IPS-18c (cell line): ENCODE measurements around the gene PATJ.
"Not testable (repeated sequence)": the region's sequence is repeated elsewhere in the genome, so short reads cannot be mapped to it uniquely, and the experiment has no call there.

Source experiments
- H3K4me3 ChIP-seq: 2 replicates; pipeline ENCODE4 v1.7.0; 2013; ENCODE audit warnings: low read depth, mild to moderate bottlenecking, low read length, moderate library complexity; ENCODE audit not compliant: insufficient read depth
- H3K9me3 ChIP-seq: one replicate; pipeline ENCODE4 v1.6.1; 2013; ENCODE audit warnings: mild to moderate bottlenecking, low read length, moderate library complexity; ENCODE audit not compliant: control insufficient read depth, insufficient read depth

The PATJ gene

DNA sequence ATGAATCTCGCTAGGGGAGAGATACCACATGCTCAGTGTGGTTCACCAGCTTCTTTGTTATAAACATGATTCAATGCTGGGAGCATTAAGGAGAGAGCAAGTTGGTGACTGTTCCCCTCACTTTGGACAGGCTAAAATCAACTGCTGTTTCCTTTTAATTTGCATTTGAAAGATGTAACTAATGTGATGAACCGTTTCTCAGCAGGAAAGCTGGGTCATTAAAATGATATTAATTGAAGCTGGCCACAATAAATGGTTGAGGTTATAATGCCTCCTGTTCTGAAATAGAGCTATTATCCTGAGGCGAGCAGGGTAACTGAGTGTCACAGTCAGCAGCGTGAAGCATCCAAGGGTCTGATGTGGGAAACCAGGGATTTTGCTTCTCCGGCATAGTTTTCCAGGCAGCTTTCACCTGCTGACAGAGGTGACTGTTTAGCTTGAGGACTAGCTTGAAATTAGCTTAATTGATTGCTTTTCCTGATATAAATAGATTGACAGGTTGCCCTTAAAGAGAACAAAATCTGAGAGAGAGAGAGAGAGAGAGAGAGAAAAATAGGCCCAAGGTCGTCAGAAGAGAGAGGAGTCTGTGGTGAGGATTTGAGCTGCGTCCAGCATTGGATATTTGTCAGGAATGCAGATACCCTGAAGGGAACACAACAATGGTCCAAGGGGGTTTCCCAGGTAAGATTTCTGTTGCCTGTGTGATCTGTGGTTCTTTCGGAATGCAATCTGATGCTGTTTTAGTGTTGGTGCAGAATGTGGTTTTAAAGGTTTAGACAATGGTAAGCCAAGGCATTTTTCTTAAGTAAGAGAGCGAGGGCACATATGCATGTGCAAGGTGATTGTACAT lies 209.7 kb downstream of the PATJ start:
- Histone ChIP-seq H3K4me3 (no peak overlapping the region), H3K9me3 (no peaks in the 10 kb centered on the region)

DNA sequence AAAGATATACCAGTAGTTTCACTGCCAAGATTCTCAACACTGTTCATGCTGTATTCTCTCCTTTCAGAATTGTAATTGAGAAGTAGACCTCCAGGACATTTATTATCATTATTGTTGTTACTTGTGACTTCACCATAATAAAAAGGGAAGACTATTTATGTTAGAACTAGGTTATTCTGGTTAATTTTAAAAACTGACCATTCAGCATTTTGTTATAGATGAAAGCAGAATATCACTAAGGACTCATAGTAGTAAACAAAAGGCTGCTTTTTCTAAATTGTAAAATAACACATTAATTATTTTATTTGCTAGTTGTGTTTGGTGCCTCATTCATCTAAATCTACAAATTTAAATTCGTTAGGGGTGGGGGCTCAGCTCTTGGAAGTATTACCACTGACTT lies 210.4 kb downstream of the PATJ start:
- Histone ChIP-seq H3K9me3 (no peaks in the 10 kb centered on the region), H3K4me3 (no peak overlapping the region)

GRCh38 chr1:61953076-61953789 lies 211.0 kb downstream of the PATJ start:
- H3K4me3 ChIP-seq = no peak overlapping the region
- no peaks in the 10 kb centered on the region for H3K9me3 ChIP-seq

DNA sequence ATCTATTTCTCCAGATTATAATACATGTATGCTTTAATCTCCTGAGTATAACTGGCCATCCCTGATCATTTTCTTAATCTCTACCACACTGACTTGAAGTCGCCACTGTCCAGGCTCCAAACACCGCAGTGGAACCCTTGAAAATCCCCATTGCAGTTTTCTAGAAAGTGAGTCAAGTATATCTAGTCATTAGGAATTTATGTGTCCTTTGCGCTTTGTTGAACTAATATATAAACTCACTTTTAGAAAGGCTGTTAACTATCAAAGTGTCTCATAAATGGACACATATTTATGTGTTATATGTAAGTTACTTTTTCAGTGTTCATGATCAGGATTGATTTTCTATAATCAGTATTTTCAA lies 211.5 kb downstream of the PATJ start:
- Histone ChIP-seq H3K9me3 (no peaks in the 10 kb centered on the region), H3K4me3 (no peak overlapping the region)

GRCh38 chr1:61955261-61955660 lies 213.0 kb downstream of the PATJ start:
- Histone ChIP-seq H3K4me3 (no peak overlapping the region), H3K9me3 (peaks cover 2% of the 10 kb centered on the region)

DNA sequence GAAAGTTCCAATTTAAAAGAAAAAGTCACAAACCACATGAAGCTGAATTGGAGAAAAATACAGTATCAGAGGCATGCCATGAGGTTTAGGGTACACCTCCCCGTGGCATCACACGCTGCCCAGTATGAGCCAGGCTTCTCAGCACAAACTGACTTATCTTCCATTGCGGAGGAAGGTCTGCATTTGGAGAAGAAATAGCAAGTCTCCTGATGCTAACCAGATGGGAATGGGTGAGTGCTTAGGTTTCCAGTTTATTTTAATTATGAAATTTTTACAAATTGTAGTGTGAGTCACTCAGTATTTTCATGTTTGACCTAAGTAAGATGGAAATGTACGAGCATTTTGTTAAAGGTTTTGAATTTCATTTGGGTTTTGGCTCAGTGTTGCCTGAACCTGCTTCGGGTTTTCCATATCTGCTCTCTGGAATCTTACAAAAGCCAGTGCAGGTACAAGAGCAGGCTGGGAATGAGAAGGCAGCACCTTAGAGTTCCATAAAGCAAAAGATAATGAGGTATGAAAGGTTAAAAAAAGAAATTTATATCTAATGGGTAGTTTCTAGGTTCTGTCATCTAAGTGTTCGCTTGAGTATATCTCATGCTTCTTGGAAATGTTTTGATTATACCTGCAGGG lies 213.9 kb downstream of the PATJ start:
- Histone ChIP-seq H3K9me3 (peaks cover 2% of the 10 kb centered on the region), H3K4me3 (no peak overlapping the region)

GRCh38 chr1:61956784-61957183 lies 214.5 kb downstream of the PATJ start:
- H3K9me3 ChIP-seq = peaks cover 2% of the 10 kb centered on the region
- H3K4me3 ChIP-seq = no peak overlapping the region

DNA sequence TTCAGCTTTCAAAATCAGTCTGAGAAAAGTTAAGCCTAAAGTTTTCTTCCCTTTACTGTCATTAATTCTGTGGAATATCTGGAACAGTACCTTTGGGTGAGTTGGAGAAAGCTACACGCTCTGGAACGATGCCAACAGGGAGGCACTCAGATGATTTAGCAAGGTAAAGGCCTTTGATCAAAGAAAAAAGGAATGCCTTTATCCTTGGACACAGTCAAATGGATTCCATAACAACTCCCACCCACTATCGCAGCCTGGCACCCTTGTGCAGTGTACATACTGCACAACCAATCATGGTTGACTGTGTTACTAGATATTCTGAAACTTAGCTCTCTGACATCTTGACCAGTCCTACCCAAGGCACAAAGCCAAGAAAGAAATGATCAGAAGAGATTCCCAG lies 218.7 kb downstream of the PATJ start:
- Histone ChIP-seq H3K4me3 (no peak overlapping the region), H3K9me3 (peaks cover 2% of the 10 kb centered on the region)

- Histone ChIP-seq H3K9me3 (peaks cover 2% of the 10 kb centered on the region), H3K4me3 (no peak overlapping the region)
These were observed 220.4 kb downstream of the PATJ start for GRCh38 chr1:61962631-61963030.

DNA sequence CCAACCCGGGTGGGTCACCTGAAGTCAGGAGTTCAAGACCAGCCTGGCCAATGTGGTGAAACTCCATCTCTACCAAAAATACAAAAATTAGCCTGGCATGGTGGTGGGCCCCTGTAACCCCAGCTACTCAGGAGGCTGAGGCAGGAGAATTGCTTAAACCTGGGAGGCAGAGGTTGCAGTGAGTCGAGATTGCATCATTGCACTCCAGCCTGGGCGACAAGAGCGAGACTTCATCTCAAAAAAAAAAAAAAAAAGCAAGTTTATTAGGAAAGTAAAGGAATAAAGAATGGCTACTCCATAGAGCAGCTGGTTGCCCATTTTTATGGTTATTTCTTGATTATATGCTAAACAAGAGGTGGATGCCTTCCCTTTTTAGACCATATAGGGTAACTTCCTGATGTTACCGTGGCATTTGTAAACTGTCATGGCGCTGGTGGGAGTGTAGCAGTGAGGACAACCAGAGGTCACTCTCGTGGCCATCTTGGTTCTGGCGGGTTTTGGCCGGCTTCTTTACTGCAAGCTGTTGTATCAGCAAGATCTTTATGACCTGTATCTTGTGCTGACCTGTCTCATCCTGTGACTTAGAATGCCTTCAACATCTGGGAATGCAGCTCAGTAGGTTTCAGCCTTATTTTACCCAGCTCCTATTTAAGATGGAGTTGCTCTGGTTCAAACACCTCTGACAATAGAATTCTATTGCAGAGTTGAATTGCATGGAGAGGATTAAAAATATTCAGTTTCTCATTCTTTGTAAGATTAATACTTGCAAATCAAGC lies 224.4 kb downstream of the PATJ start:
- H3K9me3 ChIP-seq, H3K4me3 ChIP-seq: not testable (repeated sequence)

GRCh38 chr1:61967750-61968149 lies 225.5 kb downstream of the PATJ start:
- Histone ChIP-seq H3K9me3 (no peaks in the 10 kb centered on the region), H3K4me3 (no peak overlapping the region)

GRCh38 chr1:61968869-61969268 lies 226.6 kb downstream of the PATJ start:
- H3K9me3 ChIP-seq = no peaks in the 10 kb centered on the region

DNA sequence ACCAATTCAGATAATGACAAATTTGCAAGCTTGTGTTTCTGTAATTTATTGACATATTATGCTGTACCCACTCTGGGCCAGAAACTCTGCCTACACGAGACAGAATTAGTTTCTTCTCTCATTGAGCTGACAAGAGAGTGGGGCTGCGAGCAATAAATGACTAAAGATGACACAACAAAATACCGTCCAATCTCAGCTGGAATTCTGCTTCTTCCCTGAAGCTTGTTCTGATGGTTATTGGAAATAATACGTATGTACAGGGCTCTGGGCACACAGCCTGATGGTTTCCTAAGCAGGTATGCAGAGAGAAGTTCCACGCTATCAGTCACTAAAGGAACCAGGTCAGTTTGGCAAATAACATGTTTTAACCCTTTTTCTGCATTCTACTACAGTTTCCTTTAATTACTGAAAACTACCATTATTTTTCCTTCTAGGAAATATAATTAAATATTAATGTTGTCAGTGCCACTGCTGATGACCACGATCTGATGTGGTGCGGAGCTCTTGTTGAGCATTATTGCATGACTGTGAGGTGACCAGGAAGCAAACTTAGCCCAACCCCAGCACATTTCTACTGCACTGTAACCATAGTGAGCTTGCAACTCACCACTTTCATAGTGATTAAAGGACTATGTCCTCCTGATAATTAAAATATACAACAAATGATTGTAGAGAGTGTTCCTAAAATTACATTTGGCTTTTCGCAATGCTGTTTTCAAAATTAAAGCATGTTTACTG lies 231.0 kb downstream of the PATJ start:
- H3K4me3 ChIP-seq = no peak overlapping the region
- H3K9me3 ChIP-seq = no peaks in the 10 kb centered on the region

More at GRCh38 chr1:61968869-61969268, 226.6 kb downstream of the PATJ start:
- no peak overlapping the region for H3K4me3 ChIP-seq

GRCh38 chr1:61975638-61976037 lies 233.4 kb downstream of the PATJ start:
- H3K4me3 ChIP-seq = no peak overlapping the region

GRCh38 chr1:61976566-61976965 lies 234.3 kb downstream of the PATJ start:
- H3K9me3 ChIP-seq = no peaks in the 10 kb centered on the region
- H3K4me3 ChIP-seq = no peak overlapping the region

More at GRCh38 chr1:61975638-61976037, 233.4 kb downstream of the PATJ start:
- no peaks in the 10 kb centered on the region for H3K9me3 ChIP-seq

DNA sequence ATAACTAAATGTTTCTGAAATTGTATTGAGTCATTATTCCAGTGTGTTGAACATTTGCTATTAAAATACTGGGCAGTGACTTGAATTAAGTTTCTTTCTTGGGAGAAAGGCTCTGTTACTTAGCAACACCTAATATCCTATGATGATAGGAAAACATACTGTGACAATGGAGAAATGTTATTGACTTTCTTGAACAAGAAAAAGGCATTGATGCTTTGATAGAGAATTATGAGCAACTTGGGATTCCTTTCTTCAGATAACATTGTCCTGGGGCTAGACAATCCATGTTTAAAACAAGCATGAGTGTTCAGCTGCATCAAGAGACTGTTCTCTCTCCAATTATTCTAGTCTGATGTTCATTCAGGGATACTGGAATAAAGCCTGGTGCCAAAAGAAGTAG lies 236.5 kb downstream of the PATJ start:
- H3K4me3 ChIP-seq = no peak overlapping the region
- H3K9me3 ChIP-seq = no peaks in the 10 kb centered on the region

DNA sequence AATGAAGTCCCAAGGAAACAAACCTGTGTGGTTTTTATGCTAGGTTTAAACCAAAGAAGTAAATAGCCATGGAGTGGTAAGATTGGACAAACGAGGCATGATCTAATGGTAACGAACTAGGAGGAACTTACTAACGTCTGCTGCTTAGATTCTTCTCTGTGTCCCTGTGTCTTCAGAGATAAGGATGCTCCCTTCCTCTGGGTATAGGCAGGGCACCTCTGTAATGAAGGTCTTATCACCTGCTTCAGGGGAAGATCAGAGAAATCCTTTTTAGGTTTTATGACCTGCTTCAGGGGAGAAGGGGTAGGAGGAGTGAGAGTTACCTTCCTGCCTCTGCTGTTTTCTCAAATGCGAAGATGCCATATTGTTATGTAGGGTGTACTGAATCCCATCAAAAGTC lies 237.4 kb downstream of the PATJ start:
- no peaks in the 10 kb centered on the region for H3K9me3 ChIP-seq
- H3K4me3 ChIP-seq = no peak overlapping the region
